Fibroblast of the aortic adventitia (primary cell): ENCODE results near the gene TPP1. TPM values are rescaled to one million over a fixed set of nuclear protein-coding genes. Genes with fewer than 3 reads are reported as not detected.

Source experiments
- DNase-seq: peaks from one replicate; pipeline ENCODE4 v3.0.0-alpha.2; 2010; ENCODE audit warnings: low read depth
- H3K4me3 ChIP-seq: 2 replicates; pipeline ENCODE4 v1.5.1; 2011; ENCODE audit warnings: low read depth, mild to moderate bottlenecking, control low read depth, low read length, moderate library complexity
- CTCF ChIP-seq: IDR thresholded peaks from 2 replicates; pipeline ENCODE4 v1.5.1; 2011; ENCODE audit warnings: mild to moderate bottlenecking, low read length, control low read depth, inconsistent platforms; ENCODE audit not compliant: insufficient read depth
- total RNA-seq: library from RNA; depleted of rRNA; stranded (reverse); fragments of >200 nt; gene quantifications from 2 replicates; pipeline ENCODE4 v1.2.3, GENCODE V29; 2012; ENCODE audit warnings: low replicate concordance

Gene TPP1
- total RNA-seq, 1 donor, result 60.2 TPM

- no peak for DNase-seq
- no peak for TF ChIP-seq CTCF
- H3K4me3 ChIP-seq, result no peak overlapping the region
These were observed 4.5 kb upstream of the TPP1 start for GRCh38 chr11:6623391-6624363.

- no peak for TF ChIP-seq CTCF
- no peak for DNase-seq
- no peak overlapping the region for H3K4me3 ChIP-seq
These were observed 3.3 kb upstream of the TPP1 start for GRCh38 chr11:6622261-6623171.

- TF ChIP-seq CTCF, result no peak
- H3K4me3 ChIP-seq, result no peak overlapping the region
- no peak for DNase-seq
These were observed 2.5 kb upstream of the TPP1 start for GRCh38 chr11:6621711-6622211.

- no peak for DNase-seq
- TF ChIP-seq CTCF, result no peak
- H3K4me3 ChIP-seq, result no peak overlapping the region
These were observed 1.4 kb upstream of the TPP1 start for GRCh38 chr11:6620636-6621035.

GRCh38 chr11:6618117-6619003 is 862 bp downstream of the TPP1 start:
- peak overlapping the region; percentile 93 for H3K4me3 ChIP-seq
- peak; percentile 27 for TF ChIP-seq CTCF
- DNase-seq, result peak; percentile 85
